Prostate gland (tissue), 2 donors: ENCODE measurements around the gene SCD. TPM values are rescaled to one million over a fixed set of nuclear protein-coding genes. Genes with fewer than 3 reads are reported as not detected.

Experiments
- DNase-seq: peaks from one replicate; pipeline ENCODE4 v3.0.0-alpha.2; 2019; ENCODE audit warnings: low spot score
- H3K27ac ChIP-seq, 2 donors: fragments of 200-600 bp; sonication (generic); 2 replicates each; pipeline ENCODE4 v1.5.1; 2017 to 2019
- H3K27me3 ChIP-seq: fragments of 200-600 bp; sonication (generic); replicated peaks from 2 replicates; pipeline ENCODE4 v1.5.1; 2019; ENCODE audit not compliant: insufficient read depth
- H3K36me3 ChIP-seq, 2 donors: fragments of 200-600 bp; sonication (generic); 1 replicate in 1 of 2; 2 replicates in 1 of 2; pipeline versions ENCODE4 v1.5.1 to v1.8.1; 2017 to 2019
- H3K4me1 ChIP-seq: fragments of 200-600 bp; sonication (generic); replicated peaks from 2 replicates; pipeline ENCODE4 v1.5.1; 2019
- H3K4me3 ChIP-seq, 2 donors: fragments of 200-600 bp; sonication (generic); 2 replicates each; pipeline ENCODE4 v1.5.1; 2017 to 2019
- H3K9me3 ChIP-seq: fragments of 200-600 bp; sonication (generic); 2 replicates; pipeline ENCODE4 v1.5.1; 2017
- POLR2A ChIP-seq: fragments of 450-650 bp; IDR thresholded peaks from one replicate; pipeline ENCODE4 v1.6.1; 2016; ENCODE audit warnings: antibody characterized with exemption, mild to moderate bottlenecking
- POLR2AphosphoS5 ChIP-seq: sonication (generic); formaldehyde crosslinking; IDR thresholded peaks from one replicate; pipeline ENCODE4 v1.6.1; 2017; ENCODE audit warnings: antibody characterized with exemption
- WGBS: methylation state at CpG from one replicate; pipeline ENCODE4 v1.1.5; 2018; 5-methylcytosine and 5-hydroxymethylcytosine counted together
- intact Hi-C: fragments of 100-400 bp; cut with DNase I; formaldehyde crosslinking; loops from one replicate; pipeline ENCODE4 v1.14.2; 2022
- total RNA-seq, 2 donors: library from RNA; depleted of rRNA; stranded (reverse); fragments of >200 nt; gene quantifications; one replicate each; pipeline ENCODE4 v1.1.0, GENCODE V29; 2016
- TF ChIP-seq, protein P1 (sequence below), 4 experiments: fragments of 200-600 bp in 2 of 4; fragments of 450-650 bp in 2 of 4; sonication (generic) in 2 of 4; IDR thresholded peaks; 1 replicate in 3 of 4; 2 replicates in 1 of 4; pipeline ENCODE4 v1.5.1; 2016 to 2019; ENCODE audit warnings: antibody characterized with exemption in 4 of 4, mild to moderate bottlenecking in 2 of 4, moderate library complexity in 2 of 4

SCD gene
- total RNA-seq, 2 donors from 2014 or later, result 95.5 to 179 TPM

GRCh38 chr10:100330079-100330478, 17.0 kb upstream of the SCD start, which contains the start of gene PKD2L1:
TSS of gene PKD2L1 (minus strand) at chr10:100330228. CDS start at chr10:100330103, 125 bp downstream.
- no peaks in the 10 kb centered on the region for H3K36me3 ChIP-seq
- no peak within 1 kb of the TSS for H3K4me3 ChIP-seq
- intact Hi-C loops, result no loop called here
- H3K9me3 ChIP-seq, result no peaks in the 10 kb centered on the region
- no peaks in the 10 kb centered on the region for H3K4me1 ChIP-seq
- DNase-seq, result no peak
- TF ChIP-seq POLR2A, result no peak
- TF ChIP-seq, protein P1, sequence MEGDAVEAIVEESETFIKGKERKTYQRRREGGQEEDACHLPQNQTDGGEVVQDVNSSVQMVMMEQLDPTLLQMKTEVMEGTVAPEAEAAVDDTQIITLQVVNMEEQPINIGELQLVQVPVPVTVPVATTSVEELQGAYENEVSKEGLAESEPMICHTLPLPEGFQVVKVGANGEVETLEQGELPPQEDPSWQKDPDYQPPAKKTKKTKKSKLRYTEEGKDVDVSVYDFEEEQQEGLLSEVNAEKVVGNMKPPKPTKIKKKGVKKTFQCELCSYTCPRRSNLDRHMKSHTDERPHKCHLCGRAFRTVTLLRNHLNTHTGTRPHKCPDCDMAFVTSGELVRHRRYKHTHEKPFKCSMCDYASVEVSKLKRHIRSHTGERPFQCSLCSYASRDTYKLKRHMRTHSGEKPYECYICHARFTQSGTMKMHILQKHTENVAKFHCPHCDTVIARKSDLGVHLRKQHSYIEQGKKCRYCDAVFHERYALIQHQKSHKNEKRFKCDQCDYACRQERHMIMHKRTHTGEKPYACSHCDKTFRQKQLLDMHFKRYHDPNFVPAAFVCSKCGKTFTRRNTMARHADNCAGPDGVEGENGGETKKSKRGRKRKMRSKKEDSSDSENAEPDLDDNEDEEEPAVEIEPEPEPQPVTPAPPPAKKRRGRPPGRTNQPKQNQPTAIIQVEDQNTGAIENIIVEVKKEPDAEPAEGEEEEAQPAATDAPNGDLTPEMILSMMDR (IDR thresholded peaks at IDR 0.05), result no peak
- no peak for TF ChIP-seq POLR2AphosphoS5
- peaks cover 5% of the 10 kb centered on the region for H3K27me3 ChIP-seq
- 48% methylated on average over 5 of the region's 5 CpGs for WGBS
- no peak within 1 kb of the TSS for H3K27ac ChIP-seq

DNA sequence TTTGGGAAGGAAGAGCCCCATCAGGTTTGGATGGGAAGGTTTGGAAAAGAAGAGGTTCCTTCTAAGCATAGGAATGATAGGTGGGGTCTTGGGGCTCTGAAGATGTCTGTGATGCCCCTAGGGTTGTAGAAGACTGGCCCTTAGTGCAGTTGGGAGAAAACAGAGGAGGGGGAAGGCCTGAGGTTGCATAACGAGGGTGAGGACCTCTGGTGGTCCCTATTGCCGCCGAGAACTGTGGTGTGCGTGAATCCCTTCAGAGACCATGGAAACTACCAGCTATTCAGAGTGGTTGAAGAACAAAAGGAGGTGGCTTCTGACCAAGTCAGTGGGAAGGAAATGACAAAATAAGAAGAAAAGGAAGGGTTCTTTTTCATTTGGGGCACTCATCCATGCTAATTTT, 13.9 kb upstream of the SCD start:
- H3K36me3 ChIP-seq, result no peaks in the 10 kb centered on the region
- no peak for DNase-seq
- H3K27me3 ChIP-seq, result peaks cover 7% of the 10 kb centered on the region
- H3K27ac ChIP-seq, result no peak overlapping the region
- no peaks in the 10 kb centered on the region for H3K4me1 ChIP-seq
- 75% methylated on average over 4 of the region's 4 CpGs for WGBS
- no peak overlapping the region for H3K4me3 ChIP-seq
- intact Hi-C loops, result no loop called here
- TF ChIP-seq POLR2AphosphoS5, result no peak
- TF ChIP-seq, protein P1 (IDR thresholded peaks at IDR 0.05), result no peak
- TF ChIP-seq POLR2A, result no peak
- H3K9me3 ChIP-seq, result no peaks in the 10 kb centered on the region

- H3K36me3 ChIP-seq, result no peaks in the 10 kb centered on the region
- H3K27me3 ChIP-seq, result peaks cover 7% of the 10 kb centered on the region
- intact Hi-C loops, result no loop called here
- H3K27ac ChIP-seq, result no peak overlapping the region
- H3K9me3 ChIP-seq, result no peaks in the 10 kb centered on the region
- H3K4me1 ChIP-seq, result no peaks in the 10 kb centered on the region
- no peak for DNase-seq
- TF ChIP-seq POLR2AphosphoS5, result no peak
- TF ChIP-seq, protein P1 (IDR thresholded peaks at IDR 0.05), result no peak
- TF ChIP-seq POLR2A, result no peak
- no peak overlapping the region for H3K4me3 ChIP-seq
- 67% methylated on average over 2 of the region's 2 CpGs for WGBS
These were observed 13.2 kb upstream of the SCD start for GRCh38 chr10:100333661-100334440.

DNA sequence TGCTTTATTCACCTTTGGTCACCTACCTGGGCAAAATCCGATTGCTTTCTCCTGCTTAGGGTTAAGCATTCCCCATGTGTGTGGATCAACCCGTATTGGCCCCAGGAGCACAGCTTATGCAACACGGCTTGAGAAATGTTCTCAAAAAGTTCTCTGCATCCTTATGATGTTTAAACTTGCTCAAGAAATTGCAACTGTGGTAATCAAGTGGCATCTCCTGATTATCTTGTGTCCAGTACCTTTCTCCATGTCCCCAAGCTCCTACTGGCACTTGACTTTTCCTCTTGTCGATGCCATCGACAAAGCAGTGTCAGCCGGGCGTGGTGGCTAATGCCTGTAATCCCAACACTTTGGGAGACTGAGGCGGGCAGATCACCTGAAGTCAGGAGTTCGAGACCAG, 12.3 kb upstream of the SCD start:
- H3K9me3 ChIP-seq, result no peaks in the 10 kb centered on the region
- no peak overlapping the region for H3K27ac ChIP-seq
- H3K36me3 ChIP-seq, result no peaks in the 10 kb centered on the region
- no peak overlapping the region for H3K4me3 ChIP-seq
- no peak for DNase-seq
- WGBS, result 88% methylated on average over 9 of the region's 9 CpGs
- TF ChIP-seq POLR2A (no peak), POLR2AphosphoS5 (no peak)
- TF ChIP-seq, protein P1 (IDR thresholded peaks at IDR 0.05), result no peak
- peaks cover 7% of the 10 kb centered on the region for H3K27me3 ChIP-seq
- H3K4me1 ChIP-seq, result no peaks in the 10 kb centered on the region
- intact Hi-C loops, result no loop called here
